ENCODE results near the gene MACROH2A1.

DNA sequence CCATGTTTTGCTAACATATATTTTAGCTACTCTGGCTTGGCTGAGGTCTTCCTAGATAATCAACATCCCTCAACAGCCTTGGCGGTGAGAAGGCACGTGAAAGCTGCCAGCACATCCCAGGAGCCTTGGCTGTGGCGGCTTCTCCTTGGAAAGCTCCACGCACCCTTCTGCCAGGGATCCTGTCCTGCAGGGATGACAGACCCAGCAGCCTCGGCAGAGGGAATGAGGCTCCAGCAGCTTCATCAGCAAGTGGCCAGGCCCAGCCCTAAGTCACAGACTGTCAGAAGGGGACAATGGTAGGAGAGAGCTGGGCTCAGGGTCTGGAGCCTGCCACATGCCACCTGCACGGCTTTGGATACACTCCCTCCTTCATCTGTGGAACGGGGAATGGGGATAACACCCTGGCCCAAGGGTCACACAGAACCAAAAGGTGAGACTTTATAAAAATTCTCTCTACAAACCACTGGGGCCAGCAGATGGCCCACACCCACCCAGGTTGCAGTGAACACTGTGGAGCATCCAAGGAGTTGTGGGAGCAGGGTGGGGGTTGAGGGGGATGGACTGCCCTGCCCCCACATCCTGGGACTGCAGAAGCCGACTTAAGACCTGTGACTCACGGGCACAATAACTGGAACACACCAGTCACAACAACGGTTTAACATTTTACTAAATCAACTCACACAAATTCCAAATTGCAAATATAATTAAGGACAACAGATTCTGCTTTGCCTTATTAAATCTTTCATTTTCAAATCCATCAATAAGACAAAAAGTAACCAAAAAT, 65.1 kb downstream of the MACROH2A1 start:
- TF ChIP-seq CHD1 (IDR thresholded peaks at IDR 0.05; ENCODE audit: low read depth, low read length) (no peak), EZH2 (IDR thresholded peaks at IDR 0.05; ENCODE audit: borderline replicate concordance, control insufficient read depth, low read depth, low read length) (no peak), POLR2A (IDR thresholded peaks at IDR 0.05; ENCODE audit: low read depth, low read length) (no peak), RFX5 (IDR thresholded peaks at IDR 0.05; ENCODE audit: low read depth, low read length) (no peak), SP1 (IDR thresholded peaks at IDR 0.05; ENCODE audit: low read depth, low read length) (no peak), ZBED1 (IDR thresholded peaks at IDR 0.05; ENCODE audit: borderline replicate concordance) (no peak), IKZF1 (conservative IDR thresholded peaks at IDR 0.05) (no peak), NRF1 (conservative IDR thresholded peaks at IDR 0.05; ENCODE audit: low read depth, low read length) (no peak)
- TF ChIP-seq, protein P1, sequence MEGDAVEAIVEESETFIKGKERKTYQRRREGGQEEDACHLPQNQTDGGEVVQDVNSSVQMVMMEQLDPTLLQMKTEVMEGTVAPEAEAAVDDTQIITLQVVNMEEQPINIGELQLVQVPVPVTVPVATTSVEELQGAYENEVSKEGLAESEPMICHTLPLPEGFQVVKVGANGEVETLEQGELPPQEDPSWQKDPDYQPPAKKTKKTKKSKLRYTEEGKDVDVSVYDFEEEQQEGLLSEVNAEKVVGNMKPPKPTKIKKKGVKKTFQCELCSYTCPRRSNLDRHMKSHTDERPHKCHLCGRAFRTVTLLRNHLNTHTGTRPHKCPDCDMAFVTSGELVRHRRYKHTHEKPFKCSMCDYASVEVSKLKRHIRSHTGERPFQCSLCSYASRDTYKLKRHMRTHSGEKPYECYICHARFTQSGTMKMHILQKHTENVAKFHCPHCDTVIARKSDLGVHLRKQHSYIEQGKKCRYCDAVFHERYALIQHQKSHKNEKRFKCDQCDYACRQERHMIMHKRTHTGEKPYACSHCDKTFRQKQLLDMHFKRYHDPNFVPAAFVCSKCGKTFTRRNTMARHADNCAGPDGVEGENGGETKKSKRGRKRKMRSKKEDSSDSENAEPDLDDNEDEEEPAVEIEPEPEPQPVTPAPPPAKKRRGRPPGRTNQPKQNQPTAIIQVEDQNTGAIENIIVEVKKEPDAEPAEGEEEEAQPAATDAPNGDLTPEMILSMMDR (IDR thresholded peaks at IDR 0.05 in 2 of 3, conservative IDR thresholded peaks at IDR 0.05 in 1 of 3; ENCODE audit: control insufficient read depth in 2 of 3, extremely low read depth in 1 of 3, insufficient read depth in 1 of 3, low read depth in 3 of 3, low read length in 3 of 3) = no peak
